Upper lobe of left lung (tissue), 4 donors: ENCODE results near the gene LRP1B.

Experiments used
- CTCF ChIP-seq, 6 experiments: fragments of 450-650 bp in 4 of 6; fragments of 200-600 bp in 2 of 6; sonication (generic) in 2 of 6; IDR thresholded peaks; one replicate each; pipeline ENCODE4 v1.5.1; 2016 to 2019; ENCODE audit warnings: antibody characterized with exemption in 6 of 6
- EP300 ChIP-seq, 4 donors: sonication (generic); formaldehyde crosslinking; IDR thresholded peaks; one replicate each; pipeline ENCODE4 v1.5.1; 2017; ENCODE audit warnings: antibody characterized with exemption in 4 of 4, control low read depth in 2 of 4
- POLR2A ChIP-seq, 4 donors: fragments of 450-650 bp; IDR thresholded peaks; one replicate each; pipeline ENCODE4 v1.5.1; 2016 to 2017; ENCODE audit warnings: antibody characterized with exemption in 4 of 4, mild to moderate bottlenecking in 2 of 4
- POLR2AphosphoS5 ChIP-seq, 2 donors: sonication (generic); formaldehyde crosslinking; IDR thresholded peaks; one replicate each; pipeline ENCODE4 v1.5.1; 2017; ENCODE audit warnings: antibody characterized with exemption in 2 of 2

- TF ChIP-seq POLR2AphosphoS5 (IDR thresholded peaks at IDR 0.05) (no peak), CTCF (IDR thresholded peaks at IDR 0.05) (no peak), POLR2A (IDR thresholded peaks at IDR 0.05) (no peak), EP300 (IDR thresholded peaks at IDR 0.05) (no peak)
Measured at GRCh38 chr2:140262908-140263307, 1867.9 kb downstream of the LRP1B start.
